Measurements from ENCODE around the gene HIP1. TPM values are rescaled to one million over a fixed set of nuclear protein-coding genes. Genes with fewer than 3 reads are reported as not detected.

Gene HIP1
- total RNA-seq, 1 experiment from 2014 or later = 10.7 TPM

- H3K9me3 Mint-ChIP-seq (ENCODE audit: low read depth, unreplicated experiment) = no peaks in the 10 kb centered on the region
- BruUV-seq (replicated peaks) = no TSS peak
- intact Hi-C loops (cut with micrococcal nuclease; ENCODE audit: unreplicated experiment) = no loop called here
- no peak overlapping the region for H3K4me3 Mint-ChIP-seq (ENCODE audit: low read depth, unreplicated experiment)
- CTCF ChIA-PET = interaction anchor here (0.5 to 1.0 kb wide), 4 partner anchors 9 to 191 kb away, joined by 3 to 7 read pairs (median 4); no protein-coding TSS in a partner anchor
- H3K36me3 Mint-ChIP-seq (ENCODE audit: insufficient read depth, unreplicated experiment) = no peaks in the 10 kb centered on the region
- no peak for DNase-seq
- TF ChIP-seq, protein P1, sequence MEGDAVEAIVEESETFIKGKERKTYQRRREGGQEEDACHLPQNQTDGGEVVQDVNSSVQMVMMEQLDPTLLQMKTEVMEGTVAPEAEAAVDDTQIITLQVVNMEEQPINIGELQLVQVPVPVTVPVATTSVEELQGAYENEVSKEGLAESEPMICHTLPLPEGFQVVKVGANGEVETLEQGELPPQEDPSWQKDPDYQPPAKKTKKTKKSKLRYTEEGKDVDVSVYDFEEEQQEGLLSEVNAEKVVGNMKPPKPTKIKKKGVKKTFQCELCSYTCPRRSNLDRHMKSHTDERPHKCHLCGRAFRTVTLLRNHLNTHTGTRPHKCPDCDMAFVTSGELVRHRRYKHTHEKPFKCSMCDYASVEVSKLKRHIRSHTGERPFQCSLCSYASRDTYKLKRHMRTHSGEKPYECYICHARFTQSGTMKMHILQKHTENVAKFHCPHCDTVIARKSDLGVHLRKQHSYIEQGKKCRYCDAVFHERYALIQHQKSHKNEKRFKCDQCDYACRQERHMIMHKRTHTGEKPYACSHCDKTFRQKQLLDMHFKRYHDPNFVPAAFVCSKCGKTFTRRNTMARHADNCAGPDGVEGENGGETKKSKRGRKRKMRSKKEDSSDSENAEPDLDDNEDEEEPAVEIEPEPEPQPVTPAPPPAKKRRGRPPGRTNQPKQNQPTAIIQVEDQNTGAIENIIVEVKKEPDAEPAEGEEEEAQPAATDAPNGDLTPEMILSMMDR (IDR thresholded peaks at IDR 0.05; ENCODE audit: unreplicated experiment) = no peak
- no peak overlapping the region for H3K27ac Mint-ChIP-seq (ENCODE audit: unreplicated experiment)
- H3K4me1 Mint-ChIP-seq (ENCODE audit: low read depth, unreplicated experiment) = no peaks in the 10 kb centered on the region
- H3K27me3 Mint-ChIP-seq (ENCODE audit: unreplicated experiment) = no peaks in the 10 kb centered on the region
Observed at GRCh38 chr7:75756206-75756990, 17.7 kb upstream of the HIP1 start.

DNA sequence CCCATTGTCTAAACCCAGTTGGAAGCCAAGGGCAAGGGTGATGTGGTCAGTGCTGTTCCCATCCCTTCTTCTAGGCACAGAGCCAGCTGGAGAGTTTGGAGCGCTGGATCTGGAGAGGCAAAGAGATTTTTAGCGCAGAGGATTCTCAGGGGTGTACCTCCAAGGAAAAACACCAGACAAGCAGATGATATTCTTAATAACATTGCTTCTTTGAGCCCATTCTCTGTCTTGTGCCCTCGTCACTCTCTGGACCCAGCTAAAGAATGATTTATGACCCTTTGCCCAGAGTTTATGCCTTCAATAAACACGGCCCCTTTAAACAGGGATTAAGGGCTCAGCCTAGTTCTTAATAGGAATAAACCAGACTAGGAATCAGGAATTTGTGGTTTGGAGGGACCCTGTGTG lies 4.7 kb upstream of the HIP1 start:
- no peak for DNase-seq
- peaks cover 12% of the 10 kb centered on the region for H3K27me3 Mint-ChIP-seq (ENCODE audit: unreplicated experiment)
- BruUV-seq (replicated peaks) = no TSS peak
- TF ChIP-seq, protein P1 (IDR thresholded peaks at IDR 0.05; ENCODE audit: unreplicated experiment) = no peak
- H3K27ac Mint-ChIP-seq (ENCODE audit: unreplicated experiment) = no peak overlapping the region
- H3K4me1 Mint-ChIP-seq (ENCODE audit: low read depth, unreplicated experiment) = peaks cover 11% of the 10 kb centered on the region
- no peak overlapping the region for H3K4me3 Mint-ChIP-seq (ENCODE audit: low read depth, unreplicated experiment)
- intact Hi-C loops (cut with micrococcal nuclease; ENCODE audit: unreplicated experiment) = no loop called here
- CTCF ChIA-PET = no interaction called here
- peaks cover 22% of the 10 kb centered on the region for H3K36me3 Mint-ChIP-seq (ENCODE audit: insufficient read depth, unreplicated experiment)
- H3K9me3 Mint-ChIP-seq (ENCODE audit: low read depth, unreplicated experiment) = peaks cover 3% of the 10 kb centered on the region

DNA sequence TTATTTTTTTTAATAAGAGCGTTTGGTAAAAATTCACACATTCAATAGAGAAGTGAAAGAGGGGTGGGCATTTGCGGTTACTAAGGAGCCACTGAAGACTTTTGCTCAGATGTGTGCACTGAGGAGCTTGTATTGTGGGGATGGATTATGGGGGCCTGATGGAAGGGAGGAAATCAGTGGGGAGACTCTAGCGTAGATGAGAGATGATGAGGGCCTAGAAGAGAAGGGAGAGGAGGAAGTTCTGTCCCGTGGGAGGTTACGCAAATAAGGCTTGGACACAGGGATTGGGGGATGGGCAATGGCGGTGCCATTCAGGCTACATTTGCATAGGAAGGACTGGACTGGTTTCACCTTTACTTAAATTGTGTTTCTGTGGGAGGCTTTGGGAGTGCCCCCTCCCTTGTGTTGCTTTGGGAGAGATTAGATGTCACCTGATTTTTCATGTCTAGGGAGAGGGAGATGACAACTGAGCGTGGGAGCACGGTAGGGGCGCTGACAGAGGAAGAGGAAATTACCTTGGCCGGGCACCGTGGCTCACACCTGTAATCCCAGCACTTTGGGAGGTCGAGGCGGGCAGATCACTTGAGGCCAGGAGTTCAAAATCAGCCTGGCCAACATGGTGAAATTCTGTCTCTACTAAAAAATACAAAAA lies 2.2 kb upstream of the HIP1 start:
- intact Hi-C loops (cut with micrococcal nuclease; ENCODE audit: unreplicated experiment) = no loop called here
- Mint-ChIP-seq H3K27me3 (ENCODE audit: unreplicated experiment) (peaks cover 12% of the 10 kb centered on the region), H3K4me3 (ENCODE audit: low read depth, unreplicated experiment) (no peak overlapping the region), H3K9me3 (ENCODE audit: low read depth, unreplicated experiment) (peaks cover 3% of the 10 kb centered on the region), H3K4me1 (ENCODE audit: low read depth, unreplicated experiment) (peaks cover 11% of the 10 kb centered on the region), H3K27ac (ENCODE audit: unreplicated experiment) (no peak overlapping the region), H3K36me3 (ENCODE audit: insufficient read depth, unreplicated experiment) (peaks cover 25% of the 10 kb centered on the region)
- no peak for DNase-seq
- no TSS peak for BruUV-seq (replicated peaks)
- TF ChIP-seq, protein P1 (IDR thresholded peaks at IDR 0.05; ENCODE audit: unreplicated experiment) = no peak
- CTCF ChIA-PET = no interaction called here

DNA sequence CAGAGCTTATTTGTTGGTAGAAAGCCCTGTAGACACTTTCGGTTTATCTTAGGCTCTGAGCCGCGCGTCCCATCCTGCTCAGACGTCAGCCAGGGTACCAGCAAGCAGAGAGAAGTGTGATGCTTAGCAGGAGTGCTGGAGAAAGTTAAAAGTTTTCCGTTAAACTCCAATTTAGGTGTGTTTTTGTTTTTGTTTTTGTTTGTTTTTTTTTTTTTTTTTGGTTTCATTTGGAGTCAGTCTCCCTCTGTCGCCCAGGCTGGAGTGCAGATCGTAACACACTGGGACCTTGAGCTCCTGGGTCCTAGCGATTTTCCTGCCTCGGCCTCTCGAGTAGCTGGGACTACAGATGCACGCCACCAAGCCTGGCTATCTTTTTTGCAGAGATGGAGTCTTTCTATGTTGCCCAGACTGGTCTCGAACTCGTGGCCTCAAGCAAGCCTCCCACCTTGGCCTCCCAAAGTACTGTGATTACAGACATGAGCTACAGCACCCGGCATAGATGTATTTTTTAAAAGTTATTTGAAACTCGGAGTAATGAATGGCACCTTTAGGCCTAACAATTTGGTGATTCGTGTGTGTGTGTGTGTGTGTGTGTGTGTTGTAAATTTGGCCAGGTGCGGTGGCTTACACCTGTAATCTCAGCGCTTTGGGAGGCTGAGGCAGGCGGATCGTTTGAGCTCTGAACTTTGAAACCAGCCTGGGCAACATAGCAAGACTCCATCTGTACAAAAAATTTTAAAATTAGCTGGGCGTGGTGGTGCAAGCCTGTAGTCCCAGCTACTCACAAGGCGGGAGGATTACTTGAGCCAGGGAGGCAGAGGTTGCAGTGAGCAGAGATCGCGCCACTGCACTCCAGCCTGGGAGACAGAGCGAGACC lies 1.3 kb upstream of the HIP1 start:
- DNase-seq = no peak
- Mint-ChIP-seq H3K36me3 (ENCODE audit: insufficient read depth, unreplicated experiment) (peaks cover 25% of the 10 kb centered on the region), H3K4me3 (ENCODE audit: low read depth, unreplicated experiment) (peak overlapping the region; percentile 82), H3K27ac (ENCODE audit: unreplicated experiment) (peak overlapping the region; percentile 19), H3K27me3 (ENCODE audit: unreplicated experiment) (peaks cover 12% of the 10 kb centered on the region), H3K4me1 (ENCODE audit: low read depth, unreplicated experiment) (peaks cover 11% of the 10 kb centered on the region), H3K9me3 (ENCODE audit: low read depth, unreplicated experiment) (peaks cover 3% of the 10 kb centered on the region)
- TF ChIP-seq, protein P1 (IDR thresholded peaks at IDR 0.05; ENCODE audit: unreplicated experiment) = no peak
- intact Hi-C loops (cut with micrococcal nuclease; ENCODE audit: unreplicated experiment) = loop anchor here (5.0 kb wide), 1 partner anchor 38 kb away; no protein-coding TSS in a partner anchor
- CTCF ChIA-PET = interaction anchor here (0.6 to 1.1 kb wide), 8 partner anchors 8 to 288 kb away, joined by 3 to 8 read pairs (median 5); no protein-coding TSS in a partner anchor
- no TSS peak for BruUV-seq (replicated peaks)
